ENCODE results near the gene GP1BA. TPM values are rescaled to one million over a fixed set of nuclear protein-coding genes. Genes with fewer than 3 reads are reported as not detected.

Gene GP1BA
- total and polyA plus RNA-seq, 2 experiments from 2014 or later: not detected

DNA sequence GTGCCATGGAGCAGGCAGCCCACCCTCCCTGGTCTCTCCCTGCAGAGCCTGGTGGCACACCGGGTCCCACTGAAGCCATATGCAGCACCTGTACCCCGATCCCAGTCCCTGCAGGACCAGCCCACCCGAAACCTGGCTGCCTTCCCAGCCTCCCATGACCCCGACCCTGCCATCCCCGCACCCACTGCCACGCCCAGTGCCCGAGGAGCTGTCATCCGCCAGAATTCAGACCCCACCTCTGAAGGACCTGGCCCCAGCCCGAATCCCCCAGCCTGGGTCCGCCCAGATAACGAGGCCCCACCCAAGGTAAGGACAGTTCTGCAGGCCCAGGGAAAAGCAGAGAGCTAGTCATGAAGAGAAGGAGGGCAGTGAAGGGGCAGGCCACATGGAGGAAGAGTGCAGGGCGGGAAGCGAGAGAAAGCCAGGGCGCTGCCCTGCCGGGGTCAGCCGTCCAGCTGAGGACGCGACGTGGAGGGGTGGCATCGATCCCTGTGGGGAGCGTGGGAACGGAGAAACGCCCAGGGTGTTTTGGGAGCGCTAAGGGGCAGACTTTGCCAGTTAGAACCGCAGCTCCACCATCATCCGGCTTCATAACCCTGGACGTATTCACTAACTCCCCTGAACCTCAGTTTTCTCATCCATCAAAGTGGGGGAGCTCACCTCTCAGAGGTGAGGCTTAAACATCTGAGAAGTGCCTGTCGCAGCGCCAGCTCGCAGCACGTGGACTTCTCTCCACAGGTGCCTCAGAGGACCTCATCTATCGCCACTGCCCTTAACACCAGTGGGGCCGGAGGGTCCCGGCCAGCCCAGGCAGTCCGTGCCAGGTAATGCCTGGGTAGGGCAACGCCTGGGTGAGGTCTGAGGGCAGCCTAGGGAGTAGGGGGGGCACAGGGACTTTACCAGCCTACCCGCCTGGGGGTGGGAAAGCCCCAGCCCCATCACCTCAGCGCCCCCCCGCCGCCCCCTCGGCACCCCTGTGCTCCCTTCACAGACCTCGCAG lies 40.4 kb upstream of the GP1BA start:
- H3K9me2 ChIP-seq (replicated peaks; ENCODE audit: insufficient read depth): no peaks in the 10 kb centered on the region
- TF ChIP-seq EZH2phosphoT487 (IDR thresholded peaks at IDR 0.05; ENCODE audit: low read depth, severe bottlenecking, unreplicated experiment) (no peak), EZH2 (IDR thresholded peaks at IDR 0.05; ENCODE audit: borderline replicate concordance) (no peak)
- TF ChIP-seq, protein P1, sequence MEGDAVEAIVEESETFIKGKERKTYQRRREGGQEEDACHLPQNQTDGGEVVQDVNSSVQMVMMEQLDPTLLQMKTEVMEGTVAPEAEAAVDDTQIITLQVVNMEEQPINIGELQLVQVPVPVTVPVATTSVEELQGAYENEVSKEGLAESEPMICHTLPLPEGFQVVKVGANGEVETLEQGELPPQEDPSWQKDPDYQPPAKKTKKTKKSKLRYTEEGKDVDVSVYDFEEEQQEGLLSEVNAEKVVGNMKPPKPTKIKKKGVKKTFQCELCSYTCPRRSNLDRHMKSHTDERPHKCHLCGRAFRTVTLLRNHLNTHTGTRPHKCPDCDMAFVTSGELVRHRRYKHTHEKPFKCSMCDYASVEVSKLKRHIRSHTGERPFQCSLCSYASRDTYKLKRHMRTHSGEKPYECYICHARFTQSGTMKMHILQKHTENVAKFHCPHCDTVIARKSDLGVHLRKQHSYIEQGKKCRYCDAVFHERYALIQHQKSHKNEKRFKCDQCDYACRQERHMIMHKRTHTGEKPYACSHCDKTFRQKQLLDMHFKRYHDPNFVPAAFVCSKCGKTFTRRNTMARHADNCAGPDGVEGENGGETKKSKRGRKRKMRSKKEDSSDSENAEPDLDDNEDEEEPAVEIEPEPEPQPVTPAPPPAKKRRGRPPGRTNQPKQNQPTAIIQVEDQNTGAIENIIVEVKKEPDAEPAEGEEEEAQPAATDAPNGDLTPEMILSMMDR (IDR thresholded peaks at IDR 0.05; ENCODE audit: poor library complexity): no peak
- no peak overlapping the region for H2AFZ ChIP-seq
- H4K20me1 ChIP-seq (ENCODE audit: insufficient read depth, poor library complexity, severe bottlenecking): no peaks in the 10 kb centered on the region
- no peaks in the 10 kb centered on the region for H3K27me3 ChIP-seq
- H3K4me1 ChIP-seq (ENCODE audit: insufficient read depth): no peaks in the 10 kb centered on the region
- no peak for DNase-seq (ENCODE audit: low spot score)
- no peak overlapping the region for H3K4me3 ChIP-seq
- no peaks in the 10 kb centered on the region for H3K79me2 ChIP-seq
- H3K9me3 ChIP-seq (ENCODE audit: low read depth): no peaks in the 10 kb centered on the region
- H3K4me2 ChIP-seq: no peak overlapping the region
- no peak overlapping the region for H3K27ac ChIP-seq
- WGBS (ENCODE audit: low lambda C conversion rate, missing lambda C conversion rate): 96% methylated on average over 35 of the region's 42 CpGs
- no peaks in the 10 kb centered on the region for H3K36me3 ChIP-seq (replicated peaks; ENCODE audit: insufficient read depth, low read depth)

DNA sequence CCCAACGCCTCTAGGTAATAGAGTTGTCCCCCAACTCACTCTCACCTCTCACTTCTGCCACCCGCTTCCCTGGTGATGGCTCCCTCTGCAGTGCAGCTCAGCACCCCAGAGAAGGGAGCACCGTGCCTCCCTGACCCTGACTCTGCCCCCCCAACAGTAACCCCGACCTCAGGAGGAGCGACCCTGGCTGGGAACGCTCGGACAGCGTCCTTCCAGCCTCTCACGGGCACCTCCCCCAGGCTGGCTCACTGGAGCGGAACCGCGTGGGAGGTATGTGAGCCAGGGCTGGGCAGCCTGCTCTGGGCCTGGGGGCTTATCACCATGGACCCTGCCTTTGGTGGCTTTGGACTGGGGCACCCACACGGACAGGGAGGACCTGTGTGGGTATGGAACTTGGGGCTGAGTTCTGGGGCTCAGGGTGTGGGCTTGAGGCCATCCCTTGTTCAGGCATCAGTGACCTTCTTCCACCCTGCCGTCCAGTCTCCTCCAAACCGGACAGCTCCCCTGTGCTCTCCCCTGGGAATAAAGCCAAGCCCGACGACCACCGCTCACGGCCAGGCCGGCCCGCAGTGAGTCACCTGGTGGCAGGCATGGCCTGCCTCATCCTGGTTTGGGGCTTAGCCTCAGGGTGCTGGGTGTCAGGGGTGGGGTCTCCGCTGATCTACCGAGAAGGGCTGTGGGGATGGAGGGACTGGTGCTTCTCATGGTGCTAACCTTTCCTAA lies 39.4 kb upstream of the GP1BA start:
- WGBS (ENCODE audit: low lambda C conversion rate, missing lambda C conversion rate): 94% methylated on average over 20 of the region's 23 CpGs

DNA sequence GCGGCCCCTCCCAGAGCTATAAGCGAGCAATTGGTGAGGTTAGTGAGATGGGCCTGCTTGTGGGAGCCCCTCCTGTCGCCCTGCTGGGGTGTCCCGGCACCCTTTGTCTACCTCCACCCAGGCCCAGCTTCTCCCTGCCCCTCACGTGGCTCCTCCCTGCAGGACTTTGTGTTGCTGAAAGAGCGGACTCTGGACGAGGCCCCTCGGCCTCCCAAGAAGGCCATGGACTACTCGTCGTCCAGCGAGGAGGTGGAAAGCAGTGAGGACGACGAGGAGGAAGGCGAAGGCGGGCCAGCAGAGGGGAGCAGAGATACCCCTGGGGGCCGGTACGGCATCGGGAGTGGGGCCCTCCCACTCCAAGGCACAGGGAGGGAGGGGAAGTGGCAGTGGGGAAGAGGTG lies 38.8 kb upstream of the GP1BA start:
- Histone ChIP-seq H3K4me3 (no peak overlapping the region), H2AFZ (no peak overlapping the region), H3K4me1 (ENCODE audit: insufficient read depth) (no peaks in the 10 kb centered on the region), H3K27ac (no peak overlapping the region), H3K9me3 (ENCODE audit: low read depth) (no peaks in the 10 kb centered on the region), H3K9me2 (replicated peaks; ENCODE audit: insufficient read depth) (no peaks in the 10 kb centered on the region), H3K4me2 (no peak overlapping the region), H3K27me3 (no peaks in the 10 kb centered on the region), H4K20me1 (ENCODE audit: insufficient read depth, poor library complexity, severe bottlenecking) (no peaks in the 10 kb centered on the region), H3K36me3 (replicated peaks; ENCODE audit: insufficient read depth, low read depth) (no peaks in the 10 kb centered on the region), H3K79me2 (no peaks in the 10 kb centered on the region)
- WGBS (ENCODE audit: low lambda C conversion rate, missing lambda C conversion rate): 91% methylated on average over 18 of the region's 18 CpGs
- DNase-seq (ENCODE audit: low spot score): no peak
- TF ChIP-seq EZH2 (IDR thresholded peaks at IDR 0.05; ENCODE audit: borderline replicate concordance) (no peak), EZH2phosphoT487 (IDR thresholded peaks at IDR 0.05; ENCODE audit: low read depth, severe bottlenecking, unreplicated experiment) (no peak)
- TF ChIP-seq, protein P1 (IDR thresholded peaks at IDR 0.05; ENCODE audit: poor library complexity): no peak

More for the DNA sequence above, 39.4 kb upstream of the GP1BA start:
- TF ChIP-seq EZH2phosphoT487 (IDR thresholded peaks at IDR 0.05; ENCODE audit: low read depth, severe bottlenecking, unreplicated experiment): no peak
- TF ChIP-seq, protein P1 (IDR thresholded peaks at IDR 0.05; ENCODE audit: poor library complexity): no peak
- TF ChIP-seq EZH2 (IDR thresholded peaks at IDR 0.05; ENCODE audit: borderline replicate concordance): no peak
- H3K4me2 ChIP-seq: no peak overlapping the region
- H3K9me3 ChIP-seq (ENCODE audit: low read depth): no peaks in the 10 kb centered on the region
- H3K27ac ChIP-seq: no peak overlapping the region
- no peak overlapping the region for H3K4me3 ChIP-seq
- DNase-seq (ENCODE audit: low spot score): no peak
- no peaks in the 10 kb centered on the region for H3K79me2 ChIP-seq
- no peaks in the 10 kb centered on the region for H3K9me2 ChIP-seq (replicated peaks; ENCODE audit: insufficient read depth)
- no peaks in the 10 kb centered on the region for H4K20me1 ChIP-seq (ENCODE audit: insufficient read depth, poor library complexity, severe bottlenecking)
- no peaks in the 10 kb centered on the region for H3K36me3 ChIP-seq (replicated peaks; ENCODE audit: insufficient read depth, low read depth)
- no peaks in the 10 kb centered on the region for H3K27me3 ChIP-seq
- H3K4me1 ChIP-seq (ENCODE audit: insufficient read depth): no peaks in the 10 kb centered on the region
- H2AFZ ChIP-seq: no peak overlapping the region

Data from hepatocyte (in vitro differentiated cells).